MM.1S (cell line): Measurements from ENCODE around the gene ANGPTL5.

Experiments
- CTCF ChIP-seq: fragments of 300-600 bp; sonication (generic); IDR thresholded peaks from 2 replicates; pipeline ENCODE4 v1.5.1; 2016; ENCODE audit warnings: antibody characterized with exemption, low read length, mixed read lengths
- EZH2 ChIP-seq: fragments of 300-600 bp; sonication (generic); optimal IDR thresholded peaks from 2 replicates; pipeline ENCODE3; 2017; ENCODE audit warnings: low read depth, mild to moderate bottlenecking, antibody characterized with exemption, low read length, mixed read lengths
- EZH2phosphoT487 ChIP-seq: fragments of 300-600 bp; sonication (generic); IDR thresholded peaks from 2 replicates; pipeline ENCODE4 v1.6.1; 2018; ENCODE audit warnings: antibody characterized with exemption, low read length

DNA sequence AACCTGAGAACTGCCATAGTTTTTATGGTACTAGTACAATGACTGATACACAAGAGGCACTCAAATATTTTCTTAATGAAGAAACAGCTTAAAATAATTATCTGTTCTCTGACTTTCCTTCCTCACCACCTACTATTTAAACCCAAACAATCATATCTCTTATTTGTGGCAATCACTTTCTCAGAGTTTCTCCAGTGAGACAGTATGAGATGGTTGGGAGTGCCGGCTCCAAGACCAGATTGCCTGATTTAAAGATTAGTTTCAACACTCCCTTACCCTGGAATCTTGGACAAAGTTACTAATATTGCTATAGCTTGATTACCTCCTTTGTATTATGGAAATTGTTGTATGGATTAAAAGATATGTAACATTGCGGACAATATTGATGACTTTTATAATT lies 7.2 kb downstream of the ANGPTL5 start:
- TF ChIP-seq CTCF (no peak), EZH2 (no peak), EZH2phosphoT487 (no peak)
